Stimulated activated CD4-positive, alpha-beta T cell treated with anti-CD3 and anti-CD28 coated beads, Interleukin-1b, Interleukin-23, amount 100 ng/mL, for 24 hours (primary cell): ENCODE data around the gene STT3A.

Experiments
- DNase-seq, 4 experiments: peaks; one replicate each; pipeline ENCODE4 v3.0.0-alpha.2; 2020; ENCODE audit warnings: low read depth in 4 of 4, low spot score in 1 of 4

Gene STT3A

GRCh38 chr11:125649465-125650166 lies 57.0 kb downstream of the STT3A start:
- DNase-seq: no peak

DNA sequence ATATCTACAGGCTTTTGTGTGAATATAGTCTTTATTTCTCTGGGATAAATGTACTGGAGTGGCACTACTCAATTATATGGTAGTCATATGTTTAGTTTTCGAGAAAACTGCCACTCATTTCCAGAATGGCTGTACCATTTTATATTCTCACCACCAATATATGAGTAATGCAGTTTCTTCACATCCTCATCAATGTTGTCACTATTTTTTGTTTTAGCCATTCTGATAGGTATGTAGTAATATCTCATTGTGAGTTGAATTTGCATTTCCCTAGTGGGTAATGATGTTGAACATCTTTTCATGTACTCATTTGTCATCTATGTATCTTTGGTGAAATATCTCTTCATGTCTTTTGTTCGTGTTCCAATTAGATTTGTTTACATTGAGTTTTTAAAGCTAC lies 70.0 kb downstream of the STT3A start:
- DNase-seq: no peak

DNA sequence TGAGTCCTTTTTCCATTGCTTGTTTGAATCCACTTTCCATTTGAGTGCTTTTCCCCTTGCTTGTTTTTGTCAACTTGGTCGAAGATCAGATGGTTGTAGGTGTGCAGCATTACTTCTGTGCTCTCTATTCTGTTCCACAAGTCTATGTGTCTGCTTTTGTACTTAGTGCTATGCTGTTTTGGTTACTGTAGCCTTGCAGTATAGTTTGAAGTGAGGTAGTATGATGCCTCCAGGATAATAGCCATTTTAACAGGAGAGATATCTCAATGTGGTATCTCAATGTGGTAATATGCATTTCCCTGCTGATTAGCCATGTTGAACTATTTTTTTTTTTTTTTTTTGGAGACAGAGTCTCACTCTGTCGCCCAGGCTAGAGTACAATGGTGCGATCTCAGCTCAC lies 71.3 kb downstream of the STT3A start:
- no peak for DNase-seq

DNA sequence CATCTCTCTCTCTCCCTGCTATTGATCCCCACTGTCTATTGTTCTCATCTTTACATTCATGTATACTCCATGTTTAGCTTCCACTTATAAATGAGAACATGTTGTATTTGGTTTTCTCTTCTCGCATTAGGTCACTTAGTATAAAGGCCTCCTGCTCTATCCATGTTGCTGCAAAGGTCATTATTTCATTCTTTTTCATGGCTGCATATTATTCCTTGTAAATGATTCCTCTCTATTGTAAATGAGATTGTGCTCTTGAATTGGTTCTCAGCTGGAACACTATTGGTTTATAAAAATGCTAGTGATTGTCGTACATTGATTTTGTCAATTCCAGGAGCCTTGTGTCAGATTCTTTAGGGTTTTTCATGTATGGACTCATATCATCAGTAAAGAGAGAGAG lies 74.5 kb downstream of the STT3A start:
- DNase-seq: no peak

DNA sequence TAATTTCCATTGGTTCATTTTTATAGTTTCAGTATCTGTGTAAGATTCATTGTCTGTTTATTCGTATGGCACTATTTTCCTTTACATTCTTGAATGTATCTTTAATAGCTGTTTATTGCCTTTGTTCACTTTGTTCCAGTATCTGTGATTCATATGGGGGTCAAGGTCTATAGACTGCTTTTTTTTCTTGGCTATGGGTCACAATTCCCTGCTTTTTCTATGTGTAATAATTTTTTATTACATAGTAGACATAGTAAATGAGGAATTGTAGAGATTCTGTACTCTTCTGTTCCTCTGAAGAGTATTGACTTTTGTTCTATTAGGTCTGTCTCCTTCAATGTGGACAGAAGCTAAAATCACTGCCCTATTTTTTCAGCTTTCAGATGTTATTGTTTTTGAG lies 77.5 kb downstream of the STT3A start:
- DNase-seq: no peak

GRCh38 chr11:125671561-125671960 lies 78.9 kb downstream of the STT3A start:
- DNase-seq: no peak
